Activated naive CD8-positive, alpha-beta T cell treated with anti-CD3 and anti-CD28 coated beads, Interleukin-2, amount 10 ng/mL, durations not matched to agents 7 days and 5 days (primary cell): ENCODE data around the gene AFAP1. TPM values are rescaled to one million over a fixed set of nuclear protein-coding genes. Genes with fewer than 3 reads are reported as not detected.
A peak's percentile ranks its signal among the peaks of the same experiment; 100 is the strongest.

Experiments used
- ATAC-seq: fragments of 150-1000 bp; cut with Tn5 transposase; one replicate; pipeline ENCODE4 v1.10.0; 2021; ENCODE audit warnings: low read depth, moderate library complexity
- POLR2A ChIA-PET: fragments of 350-600 bp; sonication (Branson Sonifier 250); formaldehyde crosslinking; loops from one replicate; lab custom pipeline; 2021; ENCODE audit warnings: antibody characterized with exemption; lab: Charles Lee
- DNase-seq: peaks from one replicate; pipeline ENCODE4 v3.0.0; 2021
- H3K27ac Mint-ChIP-seq: one replicate; pipeline ENCODE4 v1.8.0; 2022; ENCODE audit warnings: mild to moderate bottlenecking, mixed read lengths
- H3K27me3 Mint-ChIP-seq: one replicate; pipeline ENCODE4 v1.8.0; 2022; ENCODE audit warnings: mild to moderate bottlenecking, moderate library complexity, mixed read lengths
- H3K36me3 Mint-ChIP-seq: one replicate; pipeline ENCODE4 v1.8.0; 2021; ENCODE audit warnings: mild to moderate bottlenecking, mixed read lengths
- H3K4me1 Mint-ChIP-seq: one replicate; pipeline ENCODE4 v1.8.0; 2021; ENCODE audit warnings: mixed read lengths
- H3K4me3 Mint-ChIP-seq: one replicate; pipeline ENCODE4 v1.8.0; 2022; ENCODE audit warnings: mild to moderate bottlenecking, moderate library complexity, mixed read lengths
- H3K9me3 Mint-ChIP-seq: one replicate; pipeline ENCODE4 v1.8.0; 2021; ENCODE audit warnings: mixed read lengths
- total RNA-seq, 2 experiments: library from RNA; stranded (reverse); gene quantifications; one replicate each; pipeline ENCODE4 v1.2.3, GENCODE V29; 2021

The AFAP1 gene
- total RNA-seq, 2 experiments from 2014 or later, result 9.9 to 12.2 TPM

GRCh38 chr4:7754565-7755262 is 184.9 kb downstream of the AFAP1 start:
- no peak for ATAC-seq
- POLR2A ChIA-PET, result no interaction called here
- DNase-seq, result no peak
- peaks cover 6% of the 10 kb centered on the region for H3K4me1 Mint-ChIP-seq
- no peak overlapping the region for H3K27ac Mint-ChIP-seq
- no peaks in the 10 kb centered on the region for H3K9me3 Mint-ChIP-seq
- H3K4me3 Mint-ChIP-seq, result no peak overlapping the region
- H3K27me3 Mint-ChIP-seq, result no peaks in the 10 kb centered on the region
- no peaks in the 10 kb centered on the region for H3K36me3 Mint-ChIP-seq

- H3K4me1 Mint-ChIP-seq, result peaks cover 6% of the 10 kb centered on the region
- H3K27me3 Mint-ChIP-seq, result no peaks in the 10 kb centered on the region
- DNase-seq, result no peak
- ATAC-seq, result no peak
- POLR2A ChIA-PET, result no interaction called here
- H3K4me3 Mint-ChIP-seq, result no peak overlapping the region
- H3K9me3 Mint-ChIP-seq, result no peaks in the 10 kb centered on the region
- no peak overlapping the region for H3K27ac Mint-ChIP-seq
- H3K36me3 Mint-ChIP-seq, result no peaks in the 10 kb centered on the region
Measured at GRCh38 chr4:7753931-7754465, 185.7 kb downstream of the AFAP1 start.

- Mint-ChIP-seq H3K36me3 (no peaks in the 10 kb centered on the region), H3K4me1 (peaks cover 6% of the 10 kb centered on the region), H3K4me3 (no peak overlapping the region), H3K27ac (no peak overlapping the region), H3K9me3 (no peaks in the 10 kb centered on the region), H3K27me3 (no peaks in the 10 kb centered on the region)
- ATAC-seq, result no peak
- POLR2A ChIA-PET, result no interaction called here
- no peak for DNase-seq
Measured at GRCh38 chr4:7753271-7753670, 186.4 kb downstream of the AFAP1 start.

GRCh38 chr4:7752649-7753048 is 187.0 kb downstream of the AFAP1 start:
- Mint-ChIP-seq H3K27me3 (no peaks in the 10 kb centered on the region), H3K4me3 (no peak overlapping the region), H3K9me3 (no peaks in the 10 kb centered on the region), H3K4me1 (peaks cover 6% of the 10 kb centered on the region), H3K27ac (no peak overlapping the region), H3K36me3 (no peaks in the 10 kb centered on the region)
- POLR2A ChIA-PET, result no interaction called here
- DNase-seq, result no peak
- ATAC-seq, result no peak

GRCh38 chr4:7750972-7751371 is 188.7 kb downstream of the AFAP1 start:
- Mint-ChIP-seq H3K27ac (no peak overlapping the region), H3K36me3 (no peaks in the 10 kb centered on the region), H3K9me3 (no peaks in the 10 kb centered on the region), H3K27me3 (no peaks in the 10 kb centered on the region), H3K4me1 (peaks cover 6% of the 10 kb centered on the region), H3K4me3 (no peak overlapping the region)
- ATAC-seq, result no peak
- DNase-seq, result no peak
- POLR2A ChIA-PET, result no interaction called here

- peaks cover 6% of the 10 kb centered on the region for H3K4me1 Mint-ChIP-seq
- no peak for DNase-seq
- H3K36me3 Mint-ChIP-seq, result no peaks in the 10 kb centered on the region
- POLR2A ChIA-PET, result no interaction called here
- H3K27me3 Mint-ChIP-seq, result no peaks in the 10 kb centered on the region
- no peak for ATAC-seq
- H3K27ac Mint-ChIP-seq, result no peak overlapping the region
- no peaks in the 10 kb centered on the region for H3K9me3 Mint-ChIP-seq
- H3K4me3 Mint-ChIP-seq, result no peak overlapping the region
Measured at GRCh38 chr4:7750523-7750922, 189.1 kb downstream of the AFAP1 start.

GRCh38 chr4:7747566-7747965 is 192.1 kb downstream of the AFAP1 start:
- Mint-ChIP-seq H3K4me1 (peaks cover 6% of the 10 kb centered on the region), H3K4me3 (no peak overlapping the region), H3K9me3 (no peaks in the 10 kb centered on the region), H3K27ac (no peak overlapping the region), H3K36me3 (no peaks in the 10 kb centered on the region), H3K27me3 (no peaks in the 10 kb centered on the region)
- POLR2A ChIA-PET, result no interaction called here
- ATAC-seq, result no peak
- DNase-seq, result no peak

GRCh38 chr4:7747062-7747385 is 192.6 kb downstream of the AFAP1 start:
- POLR2A ChIA-PET, result no interaction called here
- no peak for ATAC-seq
- Mint-ChIP-seq H3K4me1 (peaks cover 6% of the 10 kb centered on the region), H3K9me3 (no peaks in the 10 kb centered on the region), H3K4me3 (no peak overlapping the region), H3K27me3 (no peaks in the 10 kb centered on the region), H3K36me3 (no peaks in the 10 kb centered on the region), H3K27ac (peak overlapping the region; percentile 54)
- DNase-seq, result no peak

GRCh38 chr4:7746351-7747061 is 193.2 kb downstream of the AFAP1 start:
- H3K27ac Mint-ChIP-seq, result no peak overlapping the region
- no peak overlapping the region for H3K4me3 Mint-ChIP-seq
- DNase-seq (no peak), ATAC-seq (no peak)
- no peaks in the 10 kb centered on the region for H3K9me3 Mint-ChIP-seq
- no peaks in the 10 kb centered on the region for H3K36me3 Mint-ChIP-seq
- no peaks in the 10 kb centered on the region for H3K27me3 Mint-ChIP-seq
- POLR2A ChIA-PET, result no interaction called here
- peaks cover 6% of the 10 kb centered on the region for H3K4me1 Mint-ChIP-seq

GRCh38 chr4:7745301-7745885 is 194.3 kb downstream of the AFAP1 start:
- peaks cover 6% of the 10 kb centered on the region for H3K4me1 Mint-ChIP-seq
- POLR2A ChIA-PET, result no interaction called here
- DNase-seq, result no peak
- no peak overlapping the region for H3K27ac Mint-ChIP-seq
- no peak overlapping the region for H3K4me3 Mint-ChIP-seq
- ATAC-seq, result no peak
- no peaks in the 10 kb centered on the region for H3K9me3 Mint-ChIP-seq
- no peaks in the 10 kb centered on the region for H3K27me3 Mint-ChIP-seq
- no peaks in the 10 kb centered on the region for H3K36me3 Mint-ChIP-seq

- POLR2A ChIA-PET, result no interaction called here
- no peak for ATAC-seq
Measured at GRCh38 chr4:7744142-7744804, 195.4 kb downstream of the AFAP1 start.

GRCh38 chr4:7742807-7743280 is 196.8 kb downstream of the AFAP1 start:
- Mint-ChIP-seq H3K27ac (no peak overlapping the region), H3K9me3 (no peaks in the 10 kb centered on the region), H3K27me3 (no peaks in the 10 kb centered on the region), H3K36me3 (no peaks in the 10 kb centered on the region), H3K4me1 (no peaks in the 10 kb centered on the region), H3K4me3 (no peak overlapping the region)
- no peak for DNase-seq
- POLR2A ChIA-PET, result no interaction called here
- no peak for ATAC-seq

More at GRCh38 chr4:7744142-7744804, 195.4 kb downstream of the AFAP1 start:
- H3K4me1 Mint-ChIP-seq, result peaks cover 1% of the 10 kb centered on the region
- no peaks in the 10 kb centered on the region for H3K27me3 Mint-ChIP-seq
- no peak overlapping the region for H3K27ac Mint-ChIP-seq
- H3K4me3 Mint-ChIP-seq, result no peak overlapping the region
- no peaks in the 10 kb centered on the region for H3K36me3 Mint-ChIP-seq
- no peaks in the 10 kb centered on the region for H3K9me3 Mint-ChIP-seq
- no peak for DNase-seq

GRCh38 chr4:7741946-7742806 is 197.5 kb downstream of the AFAP1 start:
- H3K36me3 Mint-ChIP-seq, result no peaks in the 10 kb centered on the region
- no peaks in the 10 kb centered on the region for H3K27me3 Mint-ChIP-seq
- H3K9me3 Mint-ChIP-seq, result no peaks in the 10 kb centered on the region
- H3K4me1 Mint-ChIP-seq, result no peaks in the 10 kb centered on the region
- H3K27ac Mint-ChIP-seq, result no peak overlapping the region
- POLR2A ChIA-PET, result no interaction called here
- no peak overlapping the region for H3K4me3 Mint-ChIP-seq
- ATAC-seq (no peak), DNase-seq (no peak)
